HFFc6 (cell line): Measurements from ENCODE around the gene S1PR4. TPM values are rescaled to one million over a fixed set of nuclear protein-coding genes. Genes with fewer than 3 reads are reported as not detected.
A peak's percentile ranks its signal among the peaks of the same experiment; 100 is the strongest.

Experiments used
- DNase-seq: peaks from one replicate; pipeline ENCODE4 v3.0.0-alpha.2; 2018
- H3K27ac Mint-ChIP-seq: 2 replicates; pipeline ENCODE4 v1.8.0; 2020; ENCODE audit warnings: mild to moderate bottlenecking, mixed read lengths
- H3K27me3 Mint-ChIP-seq: 2 replicates; pipeline ENCODE4 v1.8.0; 2021; ENCODE audit warnings: mild to moderate bottlenecking, moderate library complexity, mixed read lengths; ENCODE audit not compliant: insufficient read depth
- H3K36me3 Mint-ChIP-seq: 2 replicates; pipeline ENCODE4 v1.8.0; 2021; ENCODE audit warnings: low read depth, mixed read lengths
- H3K4me1 Mint-ChIP-seq: 2 replicates; pipeline ENCODE4 v1.8.0; 2020; ENCODE audit warnings: low read depth, mixed read lengths
- H3K4me3 Mint-ChIP-seq: 2 replicates; pipeline ENCODE4 v1.8.0; 2020; ENCODE audit warnings: mild to moderate bottlenecking, moderate library complexity, mixed read lengths
- H3K9me3 Mint-ChIP-seq: 2 replicates; pipeline ENCODE4 v1.8.0; 2020; ENCODE audit warnings: mild to moderate bottlenecking, mixed read lengths
- long read RNA-seq: library from polyadenylated mRNA; unstranded; transcript quantifications from one replicate; pipeline ENCODE4 v2.0.0, GENCODE V29; 2019
- total RNA-seq, 6 experiments: library from RNA; stranded (reverse); fragmentation: NEBNext Ultra II Directional; extraction: Animal tissue kit (Norgen Biotek cat#: 25700); gene quantifications; 2 replicates in 1 of 6; 3 replicates in 5 of 6; pipeline ENCODE4 v1.2.3, GENCODE V29; 2021
- TF ChIP-seq, protein P1 (sequence below): fragments of 200-600 bp; sonication (generic); IDR thresholded peaks from 2 replicates; pipeline ENCODE4 v1.5.0; 2021; ENCODE audit warnings: antibody characterized with exemption, mild to moderate bottlenecking

S1PR4 gene, protein sequence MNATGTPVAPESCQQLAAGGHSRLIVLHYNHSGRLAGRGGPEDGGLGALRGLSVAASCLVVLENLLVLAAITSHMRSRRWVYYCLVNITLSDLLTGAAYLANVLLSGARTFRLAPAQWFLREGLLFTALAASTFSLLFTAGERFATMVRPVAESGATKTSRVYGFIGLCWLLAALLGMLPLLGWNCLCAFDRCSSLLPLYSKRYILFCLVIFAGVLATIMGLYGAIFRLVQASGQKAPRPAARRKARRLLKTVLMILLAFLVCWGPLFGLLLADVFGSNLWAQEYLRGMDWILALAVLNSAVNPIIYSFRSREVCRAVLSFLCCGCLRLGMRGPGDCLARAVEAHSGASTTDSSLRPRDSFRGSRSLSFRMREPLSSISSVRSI
- not detected for total RNA-seq
- long read RNA-seq = 0 reads

DNA sequence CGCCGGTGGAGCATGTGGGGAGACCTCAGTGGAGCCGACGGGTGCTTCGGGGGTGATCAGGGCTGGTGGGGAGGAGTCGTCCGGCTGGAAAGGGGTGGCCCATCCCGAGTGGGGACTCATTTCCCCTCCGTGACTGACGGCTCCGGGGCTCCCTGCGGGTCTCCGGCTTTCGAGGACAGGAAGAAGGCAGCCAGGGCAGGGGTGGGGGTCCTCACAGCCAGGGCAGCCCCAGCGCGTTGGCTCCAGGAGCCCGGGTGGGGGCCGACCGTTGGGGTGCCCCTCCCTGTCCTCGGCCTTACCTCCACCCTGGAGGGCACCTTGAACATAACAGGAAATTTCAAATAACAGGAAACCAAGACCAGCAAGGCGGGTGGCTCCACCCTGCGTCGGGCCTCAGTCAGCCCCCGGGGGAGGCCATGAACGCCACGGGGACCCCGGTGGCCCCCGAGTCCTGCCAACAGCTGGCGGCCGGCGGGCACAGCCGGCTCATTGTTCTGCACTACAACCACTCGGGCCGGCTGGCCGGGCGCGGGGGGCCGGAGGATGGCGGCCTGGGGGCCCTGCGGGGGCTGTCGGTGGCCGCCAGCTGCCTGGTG is at the start of gene S1PR4:
S1PR4 (plus strand) TSS at position 393 of the 596 bp plus-strand sequence; CDS start at position 417, 24 bp downstream.
- no peaks in the 10 kb centered on the region for H3K9me3 Mint-ChIP-seq
- no peak within 1 kb of the TSS for H3K27ac Mint-ChIP-seq
- DNase-seq = no peak
- peaks cover 7% of the 10 kb centered on the region for H3K4me1 Mint-ChIP-seq
- peaks cover 7% of the 10 kb centered on the region; the same call in 1 of the 2 replicates for H3K27me3 Mint-ChIP-seq
- TF ChIP-seq, protein P1, sequence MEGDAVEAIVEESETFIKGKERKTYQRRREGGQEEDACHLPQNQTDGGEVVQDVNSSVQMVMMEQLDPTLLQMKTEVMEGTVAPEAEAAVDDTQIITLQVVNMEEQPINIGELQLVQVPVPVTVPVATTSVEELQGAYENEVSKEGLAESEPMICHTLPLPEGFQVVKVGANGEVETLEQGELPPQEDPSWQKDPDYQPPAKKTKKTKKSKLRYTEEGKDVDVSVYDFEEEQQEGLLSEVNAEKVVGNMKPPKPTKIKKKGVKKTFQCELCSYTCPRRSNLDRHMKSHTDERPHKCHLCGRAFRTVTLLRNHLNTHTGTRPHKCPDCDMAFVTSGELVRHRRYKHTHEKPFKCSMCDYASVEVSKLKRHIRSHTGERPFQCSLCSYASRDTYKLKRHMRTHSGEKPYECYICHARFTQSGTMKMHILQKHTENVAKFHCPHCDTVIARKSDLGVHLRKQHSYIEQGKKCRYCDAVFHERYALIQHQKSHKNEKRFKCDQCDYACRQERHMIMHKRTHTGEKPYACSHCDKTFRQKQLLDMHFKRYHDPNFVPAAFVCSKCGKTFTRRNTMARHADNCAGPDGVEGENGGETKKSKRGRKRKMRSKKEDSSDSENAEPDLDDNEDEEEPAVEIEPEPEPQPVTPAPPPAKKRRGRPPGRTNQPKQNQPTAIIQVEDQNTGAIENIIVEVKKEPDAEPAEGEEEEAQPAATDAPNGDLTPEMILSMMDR = no peak
- no peak within 1 kb of the TSS for H3K4me3 Mint-ChIP-seq
- H3K36me3 Mint-ChIP-seq = no peaks in the 10 kb centered on the region

DNA sequence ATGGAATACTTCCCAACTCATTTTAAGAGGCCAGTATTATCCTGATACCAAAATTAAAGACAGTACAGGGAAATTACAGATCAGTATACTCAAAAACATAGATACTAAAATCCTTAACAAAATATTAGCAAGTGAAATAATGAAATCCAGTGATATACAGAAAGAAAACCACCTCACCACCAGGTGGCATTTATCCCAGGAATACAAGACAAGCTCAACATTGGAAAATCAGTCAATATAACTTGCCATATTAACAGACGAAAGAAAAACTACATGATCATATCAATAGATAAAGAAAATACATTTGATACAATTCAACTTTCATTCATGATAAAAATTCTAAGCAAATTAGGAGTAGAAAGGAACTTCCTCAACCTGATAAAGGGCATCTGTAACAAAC is 49.5 kb upstream of the S1PR4 start:
- Mint-ChIP-seq H3K27me3 (peaks cover 2% of the 10 kb centered on the region), H3K36me3 (no peaks in the 10 kb centered on the region), H3K4me1 (peaks cover 22% of the 10 kb centered on the region), H3K9me3 (no peaks in the 10 kb centered on the region), H3K27ac (no peak overlapping the region), H3K4me3 (no peak overlapping the region)
- TF ChIP-seq, protein P1 = peak; percentile 88
- DNase-seq = peak; percentile 61

DNA sequence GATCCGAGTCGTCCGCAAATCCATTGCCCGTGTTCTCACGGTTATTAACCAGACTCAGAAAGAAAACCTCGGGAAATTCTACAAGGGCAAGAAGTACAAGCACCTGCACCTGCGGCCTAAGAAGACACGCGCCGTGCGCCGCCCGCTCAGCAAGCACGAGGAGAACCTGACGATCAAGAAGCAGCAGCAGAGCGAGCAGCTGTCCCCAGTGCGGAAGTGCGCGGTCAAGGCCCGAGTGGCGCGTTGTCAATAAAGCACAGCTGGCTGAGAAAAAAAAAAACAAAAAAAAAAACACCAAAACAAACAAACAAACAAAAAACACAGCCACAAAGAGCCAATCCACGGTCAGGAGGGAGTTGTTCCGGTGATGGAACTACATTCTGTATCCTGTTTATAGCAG is 47.4 kb upstream of the S1PR4 start:
- DNase-seq = no peak
- H3K4me1 Mint-ChIP-seq = peaks cover 22% of the 10 kb centered on the region
- TF ChIP-seq, protein P1 = no peak
- H3K9me3 Mint-ChIP-seq = no peaks in the 10 kb centered on the region
- no peaks in the 10 kb centered on the region for H3K36me3 Mint-ChIP-seq
- H3K4me3 Mint-ChIP-seq = no peak overlapping the region
- no peaks in the 10 kb centered on the region; the same call in 1 of the 2 replicates for H3K27me3 Mint-ChIP-seq
- no peak overlapping the region for H3K27ac Mint-ChIP-seq

DNA sequence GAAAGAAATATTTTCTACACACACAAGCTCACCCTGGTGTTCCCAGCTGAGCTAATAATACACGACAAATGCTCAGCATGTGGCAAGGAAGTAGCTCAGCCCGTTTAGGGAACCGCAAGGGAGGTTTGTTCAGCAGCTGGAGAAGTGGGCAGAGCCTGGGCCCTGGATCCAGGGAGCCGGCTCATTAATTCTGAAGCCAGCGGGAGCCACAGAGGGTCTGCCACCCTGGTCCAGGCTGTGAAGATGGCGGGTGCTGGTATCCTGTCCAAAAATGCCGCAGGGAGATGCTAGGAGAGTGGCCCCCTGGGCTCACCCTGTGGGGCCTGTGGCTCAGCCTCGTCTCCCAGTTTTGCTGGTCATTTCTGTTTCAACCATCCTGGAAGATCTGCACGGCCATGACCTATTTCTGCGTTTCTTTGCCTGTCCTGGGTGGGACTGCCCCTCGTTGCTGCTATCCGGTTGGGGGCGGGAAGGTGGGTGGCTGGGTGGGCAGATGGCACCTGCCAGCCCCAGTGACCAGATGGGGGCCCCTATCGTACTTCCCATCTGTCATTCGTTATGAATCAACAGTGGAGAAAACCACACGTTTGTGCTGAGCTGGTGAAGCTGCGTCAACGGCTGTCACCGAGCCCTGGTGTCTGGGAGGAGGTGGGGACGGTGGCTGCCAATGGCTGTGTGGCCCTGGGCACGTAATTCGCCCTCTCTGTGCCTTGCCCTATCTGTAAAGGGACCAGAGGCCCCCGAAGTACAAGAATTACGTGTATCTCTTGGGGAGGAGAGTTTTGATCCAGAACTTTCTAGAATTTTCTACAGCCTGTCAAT is 45.4 kb upstream of the S1PR4 start:
- H3K4me1 Mint-ChIP-seq = peaks cover 27% of the 10 kb centered on the region
- peak overlapping the region; percentile 43; the same call in 1 of the 2 replicates for H3K4me3 Mint-ChIP-seq
- no peaks in the 10 kb centered on the region; the same call in 1 of the 2 replicates for H3K27me3 Mint-ChIP-seq
- peak; percentile 8 for DNase-seq
- TF ChIP-seq, protein P1 = no peak
- no peaks in the 10 kb centered on the region for H3K9me3 Mint-ChIP-seq
- peak overlapping the region; percentile 77 for H3K27ac Mint-ChIP-seq
- H3K36me3 Mint-ChIP-seq = no peaks in the 10 kb centered on the region

DNA sequence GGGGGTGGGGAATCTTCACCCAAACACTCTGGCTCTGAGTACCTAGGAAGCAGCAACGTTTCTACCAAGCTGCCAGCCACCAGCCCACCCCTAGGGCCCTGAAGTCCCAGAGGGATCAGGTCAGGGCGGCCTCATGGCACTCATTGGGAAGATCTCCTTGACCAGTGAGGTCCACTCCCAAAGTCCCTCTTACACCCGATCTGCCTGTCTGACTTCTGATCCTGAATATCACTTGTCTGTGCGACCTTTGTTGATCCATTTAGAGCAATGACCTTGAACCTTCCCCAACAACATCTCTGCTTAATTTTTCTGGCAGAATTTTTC is 44.8 kb upstream of the S1PR4 start:
- Mint-ChIP-seq H3K4me3 (no peak overlapping the region), H3K4me1 (peaks cover 27% of the 10 kb centered on the region), H3K9me3 (no peaks in the 10 kb centered on the region), H3K36me3 (no peaks in the 10 kb centered on the region), H3K27ac (peak overlapping the region; percentile 77), H3K27me3 (no peaks in the 10 kb centered on the region; the same call in 1 of the 2 replicates)
- DNase-seq = no peak
- TF ChIP-seq, protein P1 = no peak
